ENCODE data around the gene STX7. TPM values are rescaled to one million over a fixed set of nuclear protein-coding genes. Genes with fewer than 3 reads are reported as not detected.

Gene STX7
- polyA plus RNA-seq, 1 experiment, result 42.7 TPM

DNA sequence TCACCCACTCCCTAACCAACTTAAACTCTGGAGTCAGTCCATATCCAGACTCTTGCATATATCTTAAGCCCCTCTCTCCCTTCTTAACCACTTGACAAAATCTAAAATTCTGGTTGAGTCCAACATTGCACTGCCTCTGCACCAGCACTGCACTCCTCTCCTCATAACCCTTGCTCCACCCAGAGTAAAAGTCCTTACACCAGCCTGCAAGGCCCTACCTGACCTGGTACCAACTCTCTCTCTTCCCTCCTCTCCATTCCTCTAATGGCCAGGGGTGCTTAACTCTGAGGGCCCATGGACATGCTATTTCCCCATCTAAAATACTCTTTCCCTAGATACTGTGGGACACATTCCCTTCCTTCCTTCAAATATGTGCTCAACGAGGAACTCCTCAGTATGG lies 21.0 kb downstream of the STX7 start:
- TF ChIP-seq, protein P1, sequence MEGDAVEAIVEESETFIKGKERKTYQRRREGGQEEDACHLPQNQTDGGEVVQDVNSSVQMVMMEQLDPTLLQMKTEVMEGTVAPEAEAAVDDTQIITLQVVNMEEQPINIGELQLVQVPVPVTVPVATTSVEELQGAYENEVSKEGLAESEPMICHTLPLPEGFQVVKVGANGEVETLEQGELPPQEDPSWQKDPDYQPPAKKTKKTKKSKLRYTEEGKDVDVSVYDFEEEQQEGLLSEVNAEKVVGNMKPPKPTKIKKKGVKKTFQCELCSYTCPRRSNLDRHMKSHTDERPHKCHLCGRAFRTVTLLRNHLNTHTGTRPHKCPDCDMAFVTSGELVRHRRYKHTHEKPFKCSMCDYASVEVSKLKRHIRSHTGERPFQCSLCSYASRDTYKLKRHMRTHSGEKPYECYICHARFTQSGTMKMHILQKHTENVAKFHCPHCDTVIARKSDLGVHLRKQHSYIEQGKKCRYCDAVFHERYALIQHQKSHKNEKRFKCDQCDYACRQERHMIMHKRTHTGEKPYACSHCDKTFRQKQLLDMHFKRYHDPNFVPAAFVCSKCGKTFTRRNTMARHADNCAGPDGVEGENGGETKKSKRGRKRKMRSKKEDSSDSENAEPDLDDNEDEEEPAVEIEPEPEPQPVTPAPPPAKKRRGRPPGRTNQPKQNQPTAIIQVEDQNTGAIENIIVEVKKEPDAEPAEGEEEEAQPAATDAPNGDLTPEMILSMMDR (IDR thresholded peaks at IDR 0.05; ENCODE audit: low read depth, low read length), result no peak
- ChIA-PET POLR2A (no interaction called here), CTCF (no interaction called here)
- Histone ChIP-seq H3K9me3 (ENCODE audit: control insufficient read depth, insufficient read depth, low read length) (no peaks in the 10 kb centered on the region), H3K27me3 (ENCODE audit: control insufficient read depth, insufficient read depth, low read length) (no peaks in the 10 kb centered on the region), H3K4me3 (ENCODE audit: low read depth, low read length) (no peak overlapping the region), H3K27ac (ENCODE audit: low read depth, low read length) (no peak overlapping the region)
- no peak for DNase-seq (ENCODE audit: low read depth, low spot score)

DNA sequence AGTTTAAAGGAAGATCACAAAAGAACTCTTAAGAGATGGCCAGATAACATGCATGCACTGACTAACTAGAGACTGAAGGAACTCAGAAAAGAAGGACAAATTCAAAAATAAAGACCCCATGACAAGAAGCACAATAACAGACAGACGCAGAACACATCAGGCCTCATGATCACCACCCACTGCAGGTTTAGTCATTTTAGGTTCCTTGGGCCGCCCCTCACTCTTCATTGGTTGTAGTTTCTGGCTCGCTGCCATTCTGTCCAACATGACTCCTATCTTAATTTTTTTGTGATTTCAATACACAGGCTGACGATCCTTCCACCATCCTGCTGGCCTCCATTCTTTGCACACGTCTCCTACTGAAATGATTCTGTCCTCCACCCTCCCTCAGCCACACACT lies 21.6 kb downstream of the STX7 start:
- Histone ChIP-seq H3K27ac (ENCODE audit: low read depth, low read length) (no peak overlapping the region), H3K4me3 (ENCODE audit: low read depth, low read length) (no peak overlapping the region), H3K27me3 (ENCODE audit: control insufficient read depth, insufficient read depth, low read length) (no peaks in the 10 kb centered on the region), H3K9me3 (ENCODE audit: control insufficient read depth, insufficient read depth, low read length) (0 out of 2 replicates have a peak, but pooled peaks cover 4% of the 10 kb centered on the region)
- CTCF ChIA-PET, result no interaction called here
- no peak for DNase-seq (ENCODE audit: low read depth, low spot score)
- TF ChIP-seq, protein P1 (IDR thresholded peaks at IDR 0.05; ENCODE audit: low read depth, low read length), result no peak
- POLR2A ChIA-PET, result no interaction called here

DNA sequence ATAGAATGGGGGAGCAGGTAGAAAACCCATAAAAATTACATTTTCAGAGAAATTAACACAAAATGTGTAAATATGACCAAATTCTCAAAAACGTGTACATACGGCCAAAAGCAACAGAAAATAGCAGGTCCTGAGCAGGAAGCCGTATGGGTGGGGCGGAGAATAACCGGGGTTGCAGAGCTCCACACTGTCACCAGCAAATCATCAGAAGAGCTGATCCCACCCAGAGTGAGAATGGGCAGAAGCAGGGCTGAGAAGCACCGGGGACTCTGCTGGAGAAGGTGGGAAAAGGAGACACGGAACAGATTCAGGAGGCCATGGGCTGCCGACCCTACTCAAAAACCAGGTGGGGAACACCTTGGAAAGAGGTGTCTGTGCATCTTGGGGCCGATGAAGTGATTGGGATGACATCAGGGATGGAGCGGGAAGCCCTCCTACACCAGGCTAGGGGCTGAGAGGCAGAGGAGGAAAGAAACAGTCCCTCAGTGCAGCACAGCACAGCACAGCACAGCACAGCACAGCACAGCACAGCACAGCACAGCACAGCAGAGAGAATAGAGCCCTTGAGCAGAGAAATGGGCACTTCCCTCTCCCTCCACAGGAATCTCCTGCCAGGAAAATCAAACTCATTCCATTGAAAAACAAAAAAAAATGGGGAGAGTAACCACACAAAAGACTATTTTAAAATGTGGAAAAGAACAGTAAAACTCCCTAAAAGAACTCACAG lies 22.3 kb downstream of the STX7 start:
- no peak for DNase-seq (ENCODE audit: low read depth, low spot score)
- H3K4me3 ChIP-seq (ENCODE audit: low read depth, low read length), result no peak overlapping the region
- CTCF ChIA-PET, result interaction anchor here (2.0 to 3.9 kb wide), 3 partner anchors 191 to 575 kb away, joined by 11 to 41 read pairs (median 16); no protein-coding TSS in a partner anchor
- H3K27ac ChIP-seq (ENCODE audit: low read depth, low read length), result no peak overlapping the region
- TF ChIP-seq, protein P1 (IDR thresholded peaks at IDR 0.05; ENCODE audit: low read depth, low read length), result no peak
- 0 out of 2 replicates have a peak, but pooled peaks cover 4% of the 10 kb centered on the region for H3K9me3 ChIP-seq (ENCODE audit: control insufficient read depth, insufficient read depth, low read length)
- H3K27me3 ChIP-seq (ENCODE audit: control insufficient read depth, insufficient read depth, low read length), result no peaks in the 10 kb centered on the region
- POLR2A ChIA-PET, result no interaction called here

DNA sequence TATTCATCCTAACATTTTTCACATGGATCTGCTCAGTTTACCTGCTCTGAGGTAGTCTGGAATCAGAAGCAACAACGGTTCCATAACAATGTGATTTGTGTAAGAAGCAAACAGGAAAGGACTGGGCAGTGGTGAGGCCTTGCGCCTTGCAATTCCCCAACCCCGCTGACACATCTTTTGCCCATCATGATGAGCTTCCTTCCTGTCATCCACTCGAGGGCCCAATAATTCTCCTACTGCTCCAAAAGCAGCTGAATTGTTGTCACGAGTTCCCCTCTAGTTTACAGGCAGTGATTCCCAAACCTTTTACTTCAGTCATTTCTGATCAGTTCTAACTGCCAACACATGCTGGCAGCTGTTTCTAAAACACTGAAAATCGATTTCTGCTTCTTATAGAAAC lies 22.9 kb downstream of the STX7 start:
- Histone ChIP-seq H3K9me3 (ENCODE audit: control insufficient read depth, insufficient read depth, low read length) (0 out of 2 replicates have a peak, but pooled peaks cover 4% of the 10 kb centered on the region), H3K27ac (ENCODE audit: low read depth, low read length) (no peak overlapping the region), H3K27me3 (ENCODE audit: control insufficient read depth, insufficient read depth, low read length) (no peaks in the 10 kb centered on the region), H3K4me3 (ENCODE audit: low read depth, low read length) (no peak overlapping the region)
- no peak for DNase-seq (ENCODE audit: low read depth, low spot score)
- POLR2A ChIA-PET, result no interaction called here
- TF ChIP-seq, protein P1 (IDR thresholded peaks at IDR 0.05; ENCODE audit: low read depth, low read length), result no peak
- CTCF ChIA-PET, result interaction anchor here (2.0 to 3.9 kb wide), 3 partner anchors 190 to 575 kb away, joined by 11 to 41 read pairs (median 16); no protein-coding TSS in a partner anchor

DNA sequence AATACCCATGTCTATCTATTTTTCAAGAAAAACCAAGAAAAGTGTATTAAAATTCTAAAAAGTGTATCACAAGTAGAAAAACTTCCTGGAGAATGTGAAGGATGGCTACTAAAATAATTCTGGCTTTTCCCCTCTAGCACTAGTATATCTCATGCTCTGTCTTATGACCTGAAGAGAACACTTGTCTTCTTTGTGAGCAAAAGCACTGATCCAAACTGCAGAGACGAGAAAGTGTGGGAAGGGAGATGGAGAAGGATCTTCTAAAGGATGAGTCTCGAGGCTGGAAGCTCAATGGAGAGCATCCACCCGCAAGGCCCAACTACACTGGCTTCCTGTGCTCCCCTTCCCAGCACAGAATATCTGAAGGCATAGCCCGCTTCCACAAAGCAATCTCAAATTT lies 23.5 kb downstream of the STX7 start:
- POLR2A ChIA-PET, result no interaction called here
- H3K9me3 ChIP-seq (ENCODE audit: control insufficient read depth, insufficient read depth, low read length), result 0 out of 2 replicates have a peak, but pooled peaks cover 4% of the 10 kb centered on the region
- CTCF ChIA-PET, result interaction anchor here (2.0 to 3.9 kb wide), 3 partner anchors 190 to 574 kb away, joined by 11 to 41 read pairs (median 16); no protein-coding TSS in a partner anchor
- no peak for DNase-seq (ENCODE audit: low read depth, low spot score)
- TF ChIP-seq, protein P1 (IDR thresholded peaks at IDR 0.05; ENCODE audit: low read depth, low read length), result no peak
- no peaks in the 10 kb centered on the region for H3K27me3 ChIP-seq (ENCODE audit: control insufficient read depth, insufficient read depth, low read length)
- H3K4me3 ChIP-seq (ENCODE audit: low read depth, low read length), result no peak overlapping the region
- H3K27ac ChIP-seq (ENCODE audit: low read depth, low read length), result no peak overlapping the region
